Measurements from ENCODE around the gene RBM43.
"Not testable (repeated sequence)": the region's sequence is repeated elsewhere in the genome, so short reads cannot be mapped to it uniquely, and the experiment has no call there.

RBM43 gene

GRCh38 chr2:151261231-151261976 is at the start of gene RBM43:
Gene RBM43, minus strand, starts transcription at chr2:151261863. Its CDS starts 136 bp downstream, at chr2:151261727.
- DNase-seq (ENCODE audit: low read depth in 4 of 4, low spot score in 1 of 4): peak; percentile 43 to 72 (median 55)

- DNase-seq (ENCODE audit: low read depth in 4 of 4, low spot score in 1 of 4): not testable (repeated sequence)
These were observed 48.6 kb upstream of the RBM43 start for GRCh38 chr2:151310313-151310712.

GRCh38 chr2:151306621-151307020 is 45.0 kb upstream of the RBM43 start:
- no peak for DNase-seq (ENCODE audit: low read depth in 4 of 4, low spot score in 1 of 4)

- no peak for DNase-seq (ENCODE audit: low read depth in 4 of 4, low spot score in 1 of 4)
These were observed 43.5 kb upstream of the RBM43 start for GRCh38 chr2:151305129-151305691.

- DNase-seq (ENCODE audit: low read depth in 4 of 4, low spot score in 1 of 4): no peak
These were observed 41.2 kb upstream of the RBM43 start for GRCh38 chr2:151302879-151303278.

- no peak for DNase-seq (ENCODE audit: low read depth in 4 of 4, low spot score in 1 of 4)
These were observed 40.7 kb upstream of the RBM43 start for GRCh38 chr2:151302404-151302803.

GRCh38 chr2:151299920-151300539 is 38.4 kb upstream of the RBM43 start:
- no peak for DNase-seq (ENCODE audit: low read depth in 4 of 4, low spot score in 1 of 4)

GRCh38 chr2:151297882-151298281 is 36.2 kb upstream of the RBM43 start:
- DNase-seq (ENCODE audit: low read depth in 4 of 4, low spot score in 1 of 4): no peak

GRCh38 chr2:151295926-151296325 is 34.3 kb upstream of the RBM43 start:
- not testable (repeated sequence) for DNase-seq (ENCODE audit: low read depth in 4 of 4, low spot score in 1 of 4)

GRCh38 chr2:151292546-151292945 is 30.9 kb upstream of the RBM43 start:
- DNase-seq (ENCODE audit: low read depth in 4 of 4, low spot score in 1 of 4): no peak

- DNase-seq (ENCODE audit: low read depth in 4 of 4, low spot score in 1 of 4): no peak
These were observed 30.5 kb upstream of the RBM43 start for GRCh38 chr2:151292141-151292540.

GRCh38 chr2:151291224-151291623 is 29.6 kb upstream of the RBM43 start:
- DNase-seq (ENCODE audit: low read depth in 4 of 4, low spot score in 1 of 4): no peak

- no peak for DNase-seq (ENCODE audit: low read depth in 4 of 4, low spot score in 1 of 4)
These were observed 28.6 kb upstream of the RBM43 start for GRCh38 chr2:151289972-151290866.

- DNase-seq (ENCODE audit: low read depth in 4 of 4, low spot score in 1 of 4): no peak
These were observed 26.0 kb upstream of the RBM43 start for GRCh38 chr2:151287513-151288250.

GRCh38 chr2:151282401-151282800 is 20.7 kb upstream of the RBM43 start:
- DNase-seq (ENCODE audit: low read depth in 4 of 4, low spot score in 1 of 4): no peak

GRCh38 chr2:151280271-151280670 is 18.6 kb upstream of the RBM43 start:
- no peak for DNase-seq (ENCODE audit: low read depth in 4 of 4, low spot score in 1 of 4)

GRCh38 chr2:151278487-151278886 is 16.8 kb upstream of the RBM43 start:
- DNase-seq (ENCODE audit: low read depth in 4 of 4, low spot score in 1 of 4): no peak

- no peak for DNase-seq (ENCODE audit: low read depth in 4 of 4, low spot score in 1 of 4)
These were observed 15.4 kb upstream of the RBM43 start for GRCh38 chr2:151277067-151277466.

- no peak for DNase-seq (ENCODE audit: low read depth in 4 of 4, low spot score in 1 of 4)
These were observed 13.6 kb upstream of the RBM43 start for GRCh38 chr2:151275291-151275690.

- DNase-seq (ENCODE audit: low read depth in 4 of 4, low spot score in 1 of 4): no peak
These were observed 10.2 kb upstream of the RBM43 start for GRCh38 chr2:151271824-151272223.

Data from stimulated activated CD4-positive, alpha-beta T cell treated with anti-CD3 and anti-CD28 coated beads, Interleukin-1b, Interleukin-23, amount 100 ng/mL, for 24 hours (primary cell).